ENCODE data around the gene EEF2. TPM values are rescaled to one million over a fixed set of nuclear protein-coding genes. Genes with fewer than 3 reads are reported as not detected.

The EEF2 gene
- total and polyA plus RNA-seq, 4 donors, result 244 to 1,090 (median 818) TPM

DNA sequence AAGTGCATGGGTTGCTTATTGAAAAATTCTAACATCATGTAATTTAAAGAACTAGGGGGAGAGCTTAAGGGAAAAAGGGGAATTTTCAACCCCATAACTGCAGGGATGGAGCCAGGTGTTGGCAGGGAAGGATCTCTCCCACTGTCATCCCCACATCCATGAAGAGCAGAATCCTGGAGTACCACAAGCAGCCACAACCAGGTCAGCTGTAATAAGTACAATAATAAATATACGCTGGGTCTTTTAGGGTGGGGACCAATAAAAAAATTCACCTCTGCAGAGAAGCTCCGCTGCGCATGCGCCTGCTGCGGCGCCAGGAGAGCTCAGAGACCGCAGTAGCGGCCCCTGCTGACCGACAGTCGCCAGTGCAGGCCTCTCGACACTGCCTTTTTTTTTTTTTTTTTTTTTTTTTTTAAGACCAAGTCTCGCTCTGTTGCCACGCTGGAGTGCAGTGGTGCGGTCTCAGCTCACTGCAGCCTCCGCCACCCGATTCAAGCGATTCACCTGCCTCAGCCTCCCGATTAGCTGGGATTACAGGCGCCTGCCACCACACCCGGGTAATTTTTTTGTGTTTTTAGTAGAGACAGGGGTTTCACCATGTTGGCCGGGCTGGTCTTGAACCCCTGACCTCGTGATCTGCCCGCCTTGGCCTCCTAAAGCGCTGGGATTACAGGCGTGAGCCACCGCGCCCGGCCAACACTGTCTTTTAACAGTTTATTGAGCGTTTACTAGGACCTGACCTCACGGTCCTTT, 2.5 kb upstream of the EEF2 start:
- DNase-seq (ENCODE audit: low spot score), result peak; percentile 90
- WGBS, result 7% methylated on average over 30 of the region's 30 CpGs
- H3K9ac ChIP-seq (ENCODE audit: low read depth in 1 of 2, low read length in 2 of 2), result no peak overlapping the region
- no peaks in the 10 kb centered on the region for H3K27me3 ChIP-seq (ENCODE audit: control insufficient read depth in 4 of 4, insufficient read depth in 4 of 4, low read length in 3 of 4)
- H3K4me3 ChIP-seq (ENCODE audit: low read depth in 1 of 3, low read length in 3 of 3), result no peak overlapping the region
- no peak for TF ChIP-seq SP1 (IDR thresholded peaks at IDR 0.05)
- no peak for TF ChIP-seq JUND (IDR thresholded peaks at IDR 0.05)
- TF ChIP-seq FOXA2 (IDR thresholded peaks at IDR 0.05), result no peak
- TF ChIP-seq, protein P1, sequence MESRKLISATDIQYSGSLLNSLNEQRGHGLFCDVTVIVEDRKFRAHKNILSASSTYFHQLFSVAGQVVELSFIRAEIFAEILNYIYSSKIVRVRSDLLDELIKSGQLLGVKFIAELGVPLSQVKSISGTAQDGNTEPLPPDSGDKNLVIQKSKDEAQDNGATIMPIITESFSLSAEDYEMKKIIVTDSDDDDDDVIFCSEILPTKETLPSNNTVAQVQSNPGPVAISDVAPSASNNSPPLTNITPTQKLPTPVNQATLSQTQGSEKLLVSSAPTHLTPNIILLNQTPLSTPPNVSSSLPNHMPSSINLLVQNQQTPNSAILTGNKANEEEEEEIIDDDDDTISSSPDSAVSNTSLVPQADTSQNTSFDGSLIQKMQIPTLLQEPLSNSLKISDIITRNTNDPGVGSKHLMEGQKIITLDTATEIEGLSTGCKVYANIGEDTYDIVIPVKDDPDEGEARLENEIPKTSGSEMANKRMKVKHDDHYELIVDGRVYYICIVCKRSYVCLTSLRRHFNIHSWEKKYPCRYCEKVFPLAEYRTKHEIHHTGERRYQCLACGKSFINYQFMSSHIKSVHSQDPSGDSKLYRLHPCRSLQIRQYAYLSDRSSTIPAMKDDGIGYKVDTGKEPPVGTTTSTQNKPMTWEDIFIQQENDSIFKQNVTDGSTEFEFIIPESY (IDR thresholded peaks at IDR 0.05), result peak; percentile 12
- TF ChIP-seq, protein P2, sequence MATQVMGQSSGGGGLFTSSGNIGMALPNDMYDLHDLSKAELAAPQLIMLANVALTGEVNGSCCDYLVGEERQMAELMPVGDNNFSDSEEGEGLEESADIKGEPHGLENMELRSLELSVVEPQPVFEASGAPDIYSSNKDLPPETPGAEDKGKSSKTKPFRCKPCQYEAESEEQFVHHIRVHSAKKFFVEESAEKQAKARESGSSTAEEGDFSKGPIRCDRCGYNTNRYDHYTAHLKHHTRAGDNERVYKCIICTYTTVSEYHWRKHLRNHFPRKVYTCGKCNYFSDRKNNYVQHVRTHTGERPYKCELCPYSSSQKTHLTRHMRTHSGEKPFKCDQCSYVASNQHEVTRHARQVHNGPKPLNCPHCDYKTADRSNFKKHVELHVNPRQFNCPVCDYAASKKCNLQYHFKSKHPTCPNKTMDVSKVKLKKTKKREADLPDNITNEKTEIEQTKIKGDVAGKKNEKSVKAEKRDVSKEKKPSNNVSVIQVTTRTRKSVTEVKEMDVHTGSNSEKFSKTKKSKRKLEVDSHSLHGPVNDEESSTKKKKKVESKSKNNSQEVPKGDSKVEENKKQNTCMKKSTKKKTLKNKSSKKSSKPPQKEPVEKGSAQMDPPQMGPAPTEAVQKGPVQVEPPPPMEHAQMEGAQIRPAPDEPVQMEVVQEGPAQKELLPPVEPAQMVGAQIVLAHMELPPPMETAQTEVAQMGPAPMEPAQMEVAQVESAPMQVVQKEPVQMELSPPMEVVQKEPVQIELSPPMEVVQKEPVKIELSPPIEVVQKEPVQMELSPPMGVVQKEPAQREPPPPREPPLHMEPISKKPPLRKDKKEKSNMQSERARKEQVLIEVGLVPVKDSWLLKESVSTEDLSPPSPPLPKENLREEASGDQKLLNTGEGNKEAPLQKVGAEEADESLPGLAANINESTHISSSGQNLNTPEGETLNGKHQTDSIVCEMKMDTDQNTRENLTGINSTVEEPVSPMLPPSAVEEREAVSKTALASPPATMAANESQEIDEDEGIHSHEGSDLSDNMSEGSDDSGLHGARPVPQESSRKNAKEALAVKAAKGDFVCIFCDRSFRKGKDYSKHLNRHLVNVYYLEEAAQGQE (IDR thresholded peaks at IDR 0.05), result no peak
- TF ChIP-seq NR2F2 (IDR thresholded peaks at IDR 0.05), result peak; percentile 26
- no peak for TF ChIP-seq YY1 (IDR thresholded peaks at IDR 0.05)
- no peak for TF ChIP-seq HNF4A (conservative IDR thresholded peaks at IDR 0.05)
- TF ChIP-seq FOXA1 (IDR thresholded peaks at IDR 0.05), result no peak
- TF ChIP-seq EGR1 (IDR thresholded peaks at IDR 0.05; ENCODE audit: low read depth in 2 of 2), result no peak
- TF ChIP-seq HNF4G (IDR thresholded peaks at IDR 0.05), result no peak
- TF ChIP-seq, protein P3, sequence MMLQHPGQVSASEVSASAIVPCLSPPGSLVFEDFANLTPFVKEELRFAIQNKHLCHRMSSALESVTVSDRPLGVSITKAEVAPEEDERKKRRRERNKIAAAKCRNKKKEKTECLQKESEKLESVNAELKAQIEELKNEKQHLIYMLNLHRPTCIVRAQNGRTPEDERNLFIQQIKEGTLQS (IDR thresholded peaks at IDR 0.05), result no peak
- TF ChIP-seq TAF1 (conservative IDR thresholded peaks at IDR 0.05), result no peak
- TF ChIP-seq, protein P4, sequence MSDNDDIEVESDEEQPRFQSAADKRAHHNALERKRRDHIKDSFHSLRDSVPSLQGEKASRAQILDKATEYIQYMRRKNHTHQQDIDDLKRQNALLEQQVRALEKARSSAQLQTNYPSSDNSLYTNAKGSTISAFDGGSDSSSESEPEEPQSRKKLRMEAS (IDR thresholded peaks at IDR 0.05), result no peak
- TF ChIP-seq, protein P5, sequence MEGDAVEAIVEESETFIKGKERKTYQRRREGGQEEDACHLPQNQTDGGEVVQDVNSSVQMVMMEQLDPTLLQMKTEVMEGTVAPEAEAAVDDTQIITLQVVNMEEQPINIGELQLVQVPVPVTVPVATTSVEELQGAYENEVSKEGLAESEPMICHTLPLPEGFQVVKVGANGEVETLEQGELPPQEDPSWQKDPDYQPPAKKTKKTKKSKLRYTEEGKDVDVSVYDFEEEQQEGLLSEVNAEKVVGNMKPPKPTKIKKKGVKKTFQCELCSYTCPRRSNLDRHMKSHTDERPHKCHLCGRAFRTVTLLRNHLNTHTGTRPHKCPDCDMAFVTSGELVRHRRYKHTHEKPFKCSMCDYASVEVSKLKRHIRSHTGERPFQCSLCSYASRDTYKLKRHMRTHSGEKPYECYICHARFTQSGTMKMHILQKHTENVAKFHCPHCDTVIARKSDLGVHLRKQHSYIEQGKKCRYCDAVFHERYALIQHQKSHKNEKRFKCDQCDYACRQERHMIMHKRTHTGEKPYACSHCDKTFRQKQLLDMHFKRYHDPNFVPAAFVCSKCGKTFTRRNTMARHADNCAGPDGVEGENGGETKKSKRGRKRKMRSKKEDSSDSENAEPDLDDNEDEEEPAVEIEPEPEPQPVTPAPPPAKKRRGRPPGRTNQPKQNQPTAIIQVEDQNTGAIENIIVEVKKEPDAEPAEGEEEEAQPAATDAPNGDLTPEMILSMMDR (IDR thresholded peaks at IDR 0.05; ENCODE audit: low read depth, low read length, missing input control), result peak; percentile 96
- peak; percentile 70 to 76 for TF ChIP-seq RAD21 (IDR thresholded peaks at IDR 0.05)
- TF ChIP-seq GABPA (IDR thresholded peaks at IDR 0.05 in 1 of 2, conservative IDR thresholded peaks at IDR 0.05 in 1 of 2), result no peak
- TF ChIP-seq RXRA (IDR thresholded peaks at IDR 0.05), result peak in 1 of 2 donors; percentile 33
- H3K4me1 ChIP-seq (ENCODE audit: control insufficient read depth in 4 of 4, insufficient read depth in 4 of 4, low read length in 3 of 4), result peaks cover 0 to 38% (median 31%) of the 10 kb centered on the region in 4 donors
- H3K36me3 ChIP-seq (ENCODE audit: control insufficient read depth in 4 of 4, insufficient read depth in 3 of 4, low read depth in 1 of 4, low read length in 3 of 4), result peaks cover 0 to 11% (median 10%) of the 10 kb centered on the region in 4 donors
- no peaks in the 10 kb centered on the region for H3K9me3 ChIP-seq (ENCODE audit: control insufficient read depth in 4 of 4, low read length in 3 of 4)
- no peak overlapping the region for H3K27ac ChIP-seq (ENCODE audit: low read depth in 1 of 2, low read length in 2 of 2)
